CD4-positive, alpha-beta T cell treated with Interleukin-15 for 1 hour (primary cell): ENCODE data around the gene GPR15.

Experiments
- DNase-seq: peaks from one replicate; pipeline ENCODE4 v3.0.0-alpha.2; 2020

GPR15 gene

DNA sequence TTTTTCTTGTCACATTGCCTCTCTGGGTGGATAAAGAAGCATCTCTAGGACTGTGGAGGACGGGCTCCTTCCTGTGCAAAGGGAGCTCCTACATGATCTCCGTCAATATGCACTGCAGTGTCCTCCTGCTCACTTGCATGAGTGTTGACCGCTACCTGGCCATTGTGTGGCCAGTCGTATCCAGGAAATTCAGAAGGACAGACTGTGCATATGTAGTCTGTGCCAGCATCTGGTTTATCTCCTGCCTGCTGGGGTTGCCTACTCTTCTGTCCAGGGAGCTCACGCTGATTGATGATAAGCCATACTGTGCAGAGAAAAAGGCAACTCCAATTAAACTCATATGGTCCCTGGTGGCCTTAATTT, 478 bp downstream of the GPR15 start:
- no peak for DNase-seq

DNA sequence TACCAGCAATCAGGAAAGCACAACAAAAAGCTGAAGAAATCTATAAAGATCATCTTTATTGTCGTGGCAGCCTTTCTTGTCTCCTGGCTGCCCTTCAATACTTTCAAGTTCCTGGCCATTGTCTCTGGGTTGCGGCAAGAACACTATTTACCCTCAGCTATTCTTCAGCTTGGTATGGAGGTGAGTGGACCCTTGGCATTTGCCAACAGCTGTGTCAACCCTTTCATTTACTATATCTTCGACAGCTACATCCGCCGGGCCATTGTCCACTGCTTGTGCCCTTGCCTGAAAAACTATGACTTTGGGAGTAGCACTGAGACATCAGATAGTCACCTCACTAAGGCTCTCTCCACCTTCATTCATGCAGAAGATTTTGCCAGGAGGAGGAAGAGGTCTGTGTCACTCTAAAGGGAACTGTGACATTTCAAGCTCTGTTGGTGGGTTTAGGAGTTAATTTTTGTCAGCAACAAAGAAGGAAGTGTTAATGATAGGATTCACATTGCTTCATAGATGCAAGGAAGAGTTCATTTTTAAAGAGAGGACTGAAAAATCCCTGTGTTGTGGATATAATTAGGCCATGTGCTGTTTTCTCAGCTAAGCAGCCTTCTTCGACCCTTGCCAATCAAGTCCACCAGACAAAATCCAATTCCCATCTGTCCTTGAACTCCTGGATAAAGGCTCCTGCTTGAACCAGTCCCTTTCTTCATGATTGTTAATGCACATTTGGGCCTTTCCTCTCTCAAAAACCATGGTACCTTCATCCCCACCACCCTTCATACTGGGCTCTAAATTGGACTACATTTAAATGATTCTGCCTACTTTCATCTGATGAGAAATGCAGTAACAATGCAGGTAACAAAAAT, 1.2 kb downstream of the GPR15 start:
- no peak for DNase-seq

DNA sequence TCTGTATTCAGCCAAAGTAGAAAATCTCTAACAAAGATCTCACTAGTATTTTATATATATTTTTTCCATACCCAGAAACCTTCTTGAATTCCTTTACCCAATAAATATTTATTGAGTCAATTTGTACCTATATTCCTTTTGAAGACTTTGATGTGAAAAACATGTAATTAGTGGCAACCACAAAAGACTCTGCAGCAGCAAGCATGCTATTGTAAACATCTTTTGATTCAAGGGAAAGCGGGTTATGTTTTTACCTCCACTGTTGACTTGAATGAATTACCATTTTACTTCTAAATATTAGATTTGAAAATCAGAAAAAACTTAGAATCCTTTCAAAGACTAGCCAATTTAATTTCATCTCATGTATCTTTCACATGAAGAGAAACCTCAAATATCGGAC, 2.4 kb downstream of the GPR15 start:
- DNase-seq, result no peak

DNA sequence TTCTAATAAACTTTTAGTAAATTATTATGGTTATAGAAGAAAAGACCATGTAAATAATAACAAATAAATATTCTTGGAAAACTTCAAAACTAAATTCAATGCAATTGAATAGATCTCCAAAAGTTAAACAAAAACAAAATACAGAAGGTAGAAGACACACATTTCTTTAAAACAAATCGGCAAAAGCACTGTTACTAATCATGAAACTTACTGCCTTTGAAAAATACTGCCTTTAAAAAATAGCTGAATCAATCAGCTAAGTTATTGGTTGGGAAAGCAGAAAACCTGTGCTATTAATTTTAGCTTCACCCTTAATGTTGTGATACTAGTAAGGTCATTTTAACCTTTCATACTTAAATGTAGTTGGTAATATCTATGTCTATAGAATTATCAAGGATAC, 3.0 kb downstream of the GPR15 start:
- no peak for DNase-seq

DNA sequence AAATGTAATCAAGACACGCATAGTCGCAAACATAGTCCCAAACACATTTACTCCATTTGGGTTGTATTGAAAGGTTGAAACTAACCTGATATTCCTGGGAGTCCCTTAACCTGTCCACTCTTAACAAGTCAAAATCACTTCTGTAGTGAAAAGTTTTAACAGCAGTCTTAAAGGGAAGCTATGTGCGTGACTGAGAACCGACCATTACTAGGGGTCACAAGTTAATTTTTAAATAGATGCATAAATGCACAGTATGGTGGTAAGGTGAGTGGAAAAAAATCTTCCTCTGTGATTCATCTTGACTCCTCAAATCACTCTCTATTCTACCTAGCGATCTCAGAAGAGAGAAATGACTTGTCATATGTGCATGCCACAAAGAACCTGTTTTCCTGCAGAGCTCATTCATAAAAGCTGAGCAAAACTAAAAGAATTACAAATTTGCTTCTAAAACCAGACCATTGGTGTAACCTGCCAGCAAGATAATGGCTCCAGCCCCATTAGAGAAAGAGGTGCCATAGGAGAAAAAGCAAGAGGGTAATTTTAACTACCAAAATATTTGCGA, 4.8 kb downstream of the GPR15 start:
- DNase-seq, result no peak

GRCh38 chr3:98540346-98540745, 8.6 kb downstream of the GPR15 start:
- no peak for DNase-seq

GRCh38 chr3:98541695-98542094, 9.9 kb downstream of the GPR15 start:
- no peak for DNase-seq

DNA sequence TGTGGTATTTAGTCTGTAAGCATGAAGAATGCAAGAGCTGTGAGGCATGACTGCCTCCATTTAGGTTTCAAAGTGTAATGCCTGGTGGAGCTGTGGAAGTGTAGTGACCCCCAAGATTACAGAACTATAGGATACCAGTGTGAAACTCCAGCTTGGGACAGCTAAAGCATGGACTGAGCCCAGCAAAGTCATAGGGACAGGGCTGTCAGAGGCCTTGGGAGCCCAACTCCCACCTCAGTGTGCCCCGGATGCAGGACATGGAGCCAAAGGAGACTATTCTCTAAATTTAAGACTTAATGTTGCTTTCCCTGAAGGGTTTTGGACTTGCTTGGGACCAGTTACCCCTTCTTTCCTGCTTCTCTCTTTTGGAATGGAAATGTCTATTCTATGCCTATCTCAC, 10.8 kb downstream of the GPR15 start:
- DNase-seq, result no peak

DNA sequence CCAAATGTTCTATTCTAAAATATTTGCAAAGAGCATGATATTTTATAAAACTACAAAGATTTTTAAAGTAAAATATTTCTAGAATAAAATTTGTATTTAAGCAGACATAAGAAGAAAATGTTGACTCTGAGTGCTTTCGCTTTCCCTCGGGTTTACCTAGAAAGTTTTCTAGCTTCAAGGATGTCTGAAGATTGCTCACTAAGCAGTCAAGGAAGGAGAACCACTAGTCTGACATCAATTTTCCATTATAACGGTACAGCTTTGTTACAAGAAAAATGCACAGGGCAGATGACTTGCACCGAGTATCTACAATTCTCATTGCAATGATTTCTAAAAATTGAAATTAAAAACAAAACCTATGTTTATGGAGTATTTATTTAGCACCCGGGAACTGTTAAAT, 14.2 kb downstream of the GPR15 start:
- no peak for DNase-seq

GRCh38 chr3:98548544-98548943, 16.8 kb downstream of the GPR15 start:
- DNase-seq, result no peak

GRCh38 chr3:98550833-98551232, 19.1 kb downstream of the GPR15 start:
- no peak for DNase-seq

GRCh38 chr3:98551236-98551635, 19.5 kb downstream of the GPR15 start:
- DNase-seq, result no peak

DNA sequence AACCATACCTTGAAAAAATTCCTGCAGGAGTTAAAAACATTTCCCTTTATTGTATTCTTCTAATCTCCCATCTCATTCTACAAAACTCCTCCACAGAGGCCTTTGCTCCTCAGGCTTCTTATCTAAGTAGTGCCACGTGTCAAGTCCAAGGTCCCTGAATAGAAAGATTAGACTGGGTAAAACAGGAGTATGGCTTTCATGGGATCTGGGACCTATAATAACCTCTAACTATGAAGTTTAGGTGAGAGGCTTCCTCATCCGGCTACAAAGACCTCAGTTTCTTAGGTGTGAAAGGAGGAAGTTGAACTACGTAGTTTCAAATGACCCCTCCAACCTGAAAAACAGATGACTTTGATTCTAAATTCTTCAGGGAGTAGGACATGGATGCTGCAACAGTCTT, 20.0 kb downstream of the GPR15 start:
- DNase-seq, result no peak

GRCh38 chr3:98552232-98553020, 20.6 kb downstream of the GPR15 start:
- no peak for DNase-seq

DNA sequence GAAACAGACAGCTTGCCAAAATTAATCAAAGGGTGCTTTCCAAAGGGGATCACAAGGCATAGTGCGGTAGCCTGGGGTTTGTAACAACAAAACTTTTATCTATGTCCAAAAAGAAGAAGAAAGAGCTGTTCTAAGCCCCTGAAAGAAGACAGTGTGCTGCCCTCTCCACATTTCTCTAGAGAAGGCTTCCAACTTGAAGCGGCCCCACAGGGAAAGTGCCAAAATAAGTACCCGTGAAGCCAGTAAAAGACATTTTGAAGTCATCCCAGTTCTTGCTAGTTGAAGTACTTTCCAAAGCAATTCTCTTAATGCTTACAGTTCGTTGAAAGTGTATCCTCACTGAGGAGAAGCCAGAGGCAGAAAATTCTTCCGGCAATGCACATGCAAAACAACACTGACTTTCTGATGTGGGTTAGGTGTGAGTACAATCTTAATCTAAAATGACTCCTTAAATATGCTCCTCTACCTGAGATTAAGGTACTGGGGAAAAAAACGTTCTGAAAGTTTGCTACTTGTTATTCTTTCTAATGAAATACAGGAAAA, 21.3 kb downstream of the GPR15 start:
- no peak for DNase-seq

- no peak for DNase-seq
Measured at GRCh38 chr3:98553753-98554152, 22.0 kb downstream of the GPR15 start.

DNA sequence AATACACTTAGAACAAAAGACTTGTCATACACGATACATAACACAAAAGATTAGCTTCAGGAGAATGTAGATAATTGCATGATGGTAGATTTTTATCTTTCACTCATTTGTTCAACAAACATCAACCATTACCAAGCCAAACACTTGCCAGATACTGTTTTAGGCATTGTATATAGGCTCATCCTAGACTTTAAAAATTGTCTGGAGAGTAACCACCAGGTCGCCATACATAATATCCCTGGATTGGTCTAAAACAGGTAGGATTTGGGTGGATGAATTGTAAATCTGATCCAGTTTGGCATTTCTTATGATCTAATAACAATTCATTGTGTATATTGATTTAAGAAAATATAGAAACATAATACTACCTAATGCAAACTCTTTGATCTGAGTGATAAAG, 22.8 kb downstream of the GPR15 start:
- DNase-seq, result no peak

- no peak for DNase-seq
Measured at GRCh38 chr3:98555025-98555379, 23.2 kb downstream of the GPR15 start.

DNA sequence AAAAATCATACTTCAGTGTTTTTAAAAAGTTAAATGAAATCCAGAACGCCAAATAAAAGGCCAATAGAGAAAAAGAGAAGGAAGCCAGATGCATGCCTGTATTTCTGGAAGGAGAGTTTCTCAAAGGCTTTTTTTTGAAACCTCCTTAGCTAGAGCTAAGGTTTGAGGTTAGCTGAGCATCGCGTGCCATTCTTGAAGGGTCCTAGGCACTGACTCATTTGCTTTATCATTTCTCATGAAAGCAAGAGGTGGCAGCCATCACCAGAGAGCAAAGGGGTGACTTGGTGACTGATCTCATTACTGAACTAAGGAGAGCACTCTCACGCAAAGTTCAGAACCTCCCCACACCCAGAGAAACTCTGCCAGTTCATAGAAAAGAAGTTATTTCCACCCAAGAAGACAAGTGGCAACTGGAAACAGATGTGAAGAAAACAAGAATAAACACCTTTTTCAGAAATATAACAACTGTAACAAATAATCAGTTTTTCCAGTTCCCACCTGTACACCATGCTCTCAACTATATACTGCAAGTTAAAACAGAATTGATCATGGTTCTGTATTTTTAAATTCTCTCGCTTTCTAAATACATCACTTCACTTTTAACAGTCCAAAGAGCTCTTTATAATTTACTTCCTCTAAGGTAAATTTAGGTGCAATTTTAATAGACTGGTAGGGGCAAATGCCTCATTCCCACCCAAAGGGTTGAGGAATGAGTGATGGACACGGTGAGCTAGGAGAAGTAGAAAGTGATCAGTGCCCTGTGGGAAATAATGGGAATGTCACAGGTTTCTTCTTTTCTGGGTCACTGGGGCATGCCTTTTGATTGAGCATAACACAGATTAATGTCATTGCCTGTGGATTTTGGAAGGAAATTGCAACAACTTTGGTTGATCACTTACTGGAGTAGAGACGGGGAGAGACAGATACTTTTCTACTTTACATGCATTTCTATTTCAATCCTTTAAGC, 24.7 kb downstream of the GPR15 start:
- DNase-seq, result peak; percentile 37

GRCh38 chr3:98557324-98558010, 25.7 kb downstream of the GPR15 start:
- DNase-seq, result no peak

GRCh38 chr3:98558100-98558827, 26.5 kb downstream of the GPR15 start:
- no peak for DNase-seq
